ENCODE data around the gene TMIGD2.
"Not testable (repeated sequence)": the region's sequence is repeated elsewhere in the genome, so short reads cannot be mapped to it uniquely, and the experiment has no call there.

The TMIGD2 gene, protein sequence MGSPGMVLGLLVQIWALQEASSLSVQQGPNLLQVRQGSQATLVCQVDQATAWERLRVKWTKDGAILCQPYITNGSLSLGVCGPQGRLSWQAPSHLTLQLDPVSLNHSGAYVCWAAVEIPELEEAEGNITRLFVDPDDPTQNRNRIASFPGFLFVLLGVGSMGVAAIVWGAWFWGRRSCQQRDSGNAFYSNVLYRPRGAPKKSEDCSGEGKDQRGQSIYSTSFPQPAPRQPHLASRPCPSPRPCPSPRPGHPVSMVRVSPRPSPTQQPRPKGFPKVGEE

DNA sequence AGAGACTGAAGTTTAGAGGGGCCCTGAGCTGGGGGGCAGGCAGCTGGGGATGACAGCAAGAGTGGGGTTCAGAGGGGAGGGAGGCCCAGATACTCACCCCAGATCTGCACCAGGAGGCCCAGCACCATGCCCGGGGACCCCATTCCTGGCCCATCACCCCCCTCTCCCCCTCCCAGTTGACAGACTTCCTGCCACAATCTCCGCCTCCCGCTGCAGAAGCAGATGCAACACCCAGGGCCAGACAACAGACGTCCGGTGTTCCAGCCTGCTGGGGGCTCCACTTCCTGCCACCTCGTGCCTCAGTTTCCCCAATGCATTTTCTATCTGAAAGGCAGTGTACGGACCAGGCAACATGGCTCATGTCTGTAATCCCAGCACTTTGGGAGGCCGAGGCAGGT, at the start of gene TMIGD2:
TMIGD2 (minus strand) TSS at position 147 of the 398 bp plus-strand sequence; CDS start at position 143, 4 bp downstream.
- H3K4me3 ChIP-seq (ENCODE audit: low read depth, low read length) = no peak within 1 kb of the TSS

- no peak overlapping the region for H3K4me3 ChIP-seq (ENCODE audit: low read depth, low read length)
Measured at GRCh38 chr19:4350726-4351125, 48.5 kb upstream of the TMIGD2 start.

GRCh38 chr19:4350111-4350510, 47.9 kb upstream of the TMIGD2 start:
- no peak overlapping the region for H3K4me3 ChIP-seq (ENCODE audit: low read depth, low read length)

DNA sequence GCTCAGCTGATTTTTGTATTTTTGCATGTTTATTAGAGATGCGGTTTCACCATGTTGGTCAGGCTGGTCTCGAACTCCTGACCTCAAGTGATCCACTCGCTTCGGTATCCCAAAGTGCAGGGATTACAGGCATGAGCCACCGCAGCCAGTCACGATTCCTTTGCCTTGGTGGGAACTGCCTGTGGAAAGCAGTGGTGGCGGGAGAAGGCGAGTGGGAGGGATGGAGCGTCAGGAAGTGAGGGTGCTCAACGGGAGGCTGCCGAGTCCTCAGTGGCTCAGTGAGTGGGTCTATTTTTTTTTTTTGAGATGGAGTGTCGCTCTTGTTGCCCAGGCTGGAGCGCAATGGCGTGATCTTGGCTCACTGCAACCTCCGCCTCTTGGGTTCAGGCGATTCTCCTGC, 47.0 kb upstream of the TMIGD2 start:
- H3K4me3 ChIP-seq (ENCODE audit: low read depth, low read length) = not testable (repeated sequence)

- H3K4me3 ChIP-seq (ENCODE audit: low read depth, low read length) = no peak overlapping the region
Measured at GRCh38 chr19:4347521-4347920, 45.3 kb upstream of the TMIGD2 start.

DNA sequence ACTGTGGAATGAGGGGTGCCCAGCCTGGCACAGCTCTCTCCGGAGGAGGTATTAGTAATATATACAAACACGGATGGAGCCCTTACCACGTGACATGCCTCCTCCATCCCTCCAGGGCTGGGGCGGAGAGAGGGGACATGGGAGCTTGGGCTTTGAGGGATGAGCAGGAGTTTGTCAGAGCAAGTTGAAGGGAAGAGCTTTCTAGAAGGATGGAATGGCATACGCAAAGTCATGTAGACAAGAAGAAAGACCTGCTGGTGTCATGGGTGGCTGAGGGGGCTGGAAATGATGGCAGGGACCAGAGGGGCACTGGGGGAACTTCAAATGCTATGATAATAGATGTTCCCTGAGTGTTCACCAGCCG, 43.8 kb upstream of the TMIGD2 start:
- no peak overlapping the region for H3K4me3 ChIP-seq (ENCODE audit: low read depth, low read length)

DNA sequence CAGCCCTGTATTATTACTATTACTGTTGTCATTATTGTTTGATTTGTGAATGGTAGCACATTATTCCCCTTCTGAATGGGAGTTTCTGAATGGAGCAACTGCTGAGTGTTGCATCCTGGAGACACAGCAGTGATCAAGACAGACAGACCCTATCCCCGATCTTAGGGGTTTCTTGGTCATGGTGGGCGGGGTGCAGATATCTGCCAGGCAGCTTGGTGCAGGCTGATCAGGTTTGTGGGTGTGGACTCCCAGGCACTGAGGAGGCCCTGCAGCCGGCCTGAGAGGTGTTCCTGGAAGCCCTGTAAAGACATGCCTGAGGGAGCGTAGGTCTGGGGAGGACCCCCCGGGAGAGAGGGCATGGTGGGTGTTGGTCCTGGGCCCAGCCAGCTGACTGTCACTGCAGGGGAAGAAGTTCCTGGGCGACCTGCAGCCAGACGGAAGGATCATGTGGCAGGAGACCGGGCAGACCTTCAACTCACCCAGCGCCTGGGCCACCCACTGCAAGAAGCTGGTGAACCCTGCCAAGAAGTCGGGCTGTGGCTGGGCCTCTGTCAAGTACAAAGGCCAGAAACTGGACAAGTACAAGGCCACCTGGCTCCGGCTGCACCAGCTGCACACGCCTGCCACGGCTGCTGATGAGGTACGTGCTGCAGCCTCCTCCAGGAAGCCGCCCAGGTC, 43.3 kb upstream of the TMIGD2 start:
- no peak overlapping the region for H3K4me3 ChIP-seq (ENCODE audit: low read depth, low read length)

DNA sequence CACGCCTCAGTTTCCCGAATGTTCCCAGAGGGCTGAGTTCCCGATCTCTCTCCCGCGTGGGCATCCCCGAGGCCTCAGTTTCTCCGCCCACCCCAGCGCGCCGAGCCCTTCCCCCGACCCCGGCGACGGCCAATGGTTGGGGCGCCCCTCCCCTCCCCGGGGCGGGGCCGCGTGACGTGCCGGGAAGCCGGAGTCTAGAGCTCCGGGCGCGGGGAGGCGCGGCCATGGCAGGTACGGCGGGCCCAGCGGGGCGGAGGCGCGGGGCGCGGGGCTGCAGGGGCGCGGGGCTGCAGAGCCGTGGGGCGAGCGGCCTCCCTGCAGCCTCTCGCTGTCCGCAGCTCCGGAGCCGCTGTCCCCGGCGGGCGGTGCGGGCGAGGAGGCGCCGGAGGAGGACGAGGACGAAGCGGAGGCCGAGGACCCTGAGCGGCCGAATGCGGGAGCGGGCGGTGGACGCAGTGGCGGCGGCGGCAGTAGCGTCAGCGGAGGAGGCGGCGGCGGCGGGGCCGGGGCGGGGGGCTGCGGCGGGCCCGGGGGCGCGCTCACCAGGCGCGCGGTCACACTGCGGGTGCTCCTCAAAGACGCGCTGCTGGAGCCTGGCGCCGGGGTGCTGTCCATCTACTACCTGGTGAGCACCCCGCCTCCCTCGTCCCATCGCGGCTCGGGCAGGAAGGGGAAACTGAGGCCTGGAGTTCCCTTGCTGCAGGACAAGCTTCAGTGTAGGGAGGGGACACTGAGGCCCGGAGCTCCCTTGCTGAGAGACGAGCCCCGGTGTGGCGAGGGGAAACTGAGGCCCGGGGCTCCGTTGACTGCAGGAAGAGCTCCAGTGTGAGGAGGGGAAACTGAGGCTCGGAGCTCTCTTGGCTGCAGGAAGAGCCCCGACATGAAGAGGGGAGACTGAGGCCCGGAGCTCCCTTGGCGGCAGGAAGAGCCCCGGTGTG, 41.5 kb upstream of the TMIGD2 start, which contains the start of gene MPND:
MPND (plus strand) TSS at position 193 of the 938 bp plus-strand sequence; CDS start at position 225, 32 bp downstream.
- peak within 1 kb of the TSS; percentile 70 for H3K4me3 ChIP-seq (ENCODE audit: low read depth, low read length)

DNA sequence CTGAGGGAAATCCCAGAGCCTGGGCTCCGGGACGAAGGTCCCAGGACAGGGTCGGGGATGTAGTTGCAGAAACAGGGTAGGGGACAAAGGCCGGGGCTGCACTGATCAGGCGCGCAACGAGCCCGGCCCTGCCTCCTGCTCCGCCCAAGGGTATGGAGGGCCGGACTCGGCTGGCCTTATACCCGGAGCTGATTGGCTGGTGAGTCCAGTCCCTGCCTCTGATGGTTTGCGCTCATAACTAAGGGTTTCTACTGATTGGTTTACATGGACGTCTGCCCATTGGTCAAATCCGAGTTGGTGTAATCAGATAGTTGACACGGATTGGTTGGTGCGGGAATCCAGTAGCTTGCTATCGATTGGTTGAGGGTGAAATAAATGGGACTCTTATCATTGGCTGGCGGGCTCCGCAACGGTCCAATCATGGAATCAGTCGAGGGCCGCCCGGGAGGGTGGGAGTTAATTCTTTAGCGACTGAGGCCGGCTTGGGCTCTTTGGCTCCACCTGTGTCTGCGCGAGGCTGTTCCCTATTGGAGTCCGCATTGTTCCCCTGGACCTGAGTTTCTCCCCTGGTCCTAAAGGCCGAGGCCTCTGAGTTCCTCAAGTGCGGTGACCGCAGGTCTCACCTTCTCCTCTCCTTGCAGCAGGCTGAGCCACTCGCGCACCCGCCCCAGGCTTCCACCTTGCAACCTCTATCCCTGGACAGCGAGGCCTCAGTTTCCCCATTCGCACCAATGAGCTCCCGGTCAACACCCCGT, 40.6 kb upstream of the TMIGD2 start:
- peak overlapping the region; percentile 70 for H3K4me3 ChIP-seq (ENCODE audit: low read depth, low read length)

GRCh38 chr19:4342314-4342614, 40.1 kb upstream of the TMIGD2 start:
- peak overlapping the region; percentile 61 for H3K4me3 ChIP-seq (ENCODE audit: low read depth, low read length)

DNA sequence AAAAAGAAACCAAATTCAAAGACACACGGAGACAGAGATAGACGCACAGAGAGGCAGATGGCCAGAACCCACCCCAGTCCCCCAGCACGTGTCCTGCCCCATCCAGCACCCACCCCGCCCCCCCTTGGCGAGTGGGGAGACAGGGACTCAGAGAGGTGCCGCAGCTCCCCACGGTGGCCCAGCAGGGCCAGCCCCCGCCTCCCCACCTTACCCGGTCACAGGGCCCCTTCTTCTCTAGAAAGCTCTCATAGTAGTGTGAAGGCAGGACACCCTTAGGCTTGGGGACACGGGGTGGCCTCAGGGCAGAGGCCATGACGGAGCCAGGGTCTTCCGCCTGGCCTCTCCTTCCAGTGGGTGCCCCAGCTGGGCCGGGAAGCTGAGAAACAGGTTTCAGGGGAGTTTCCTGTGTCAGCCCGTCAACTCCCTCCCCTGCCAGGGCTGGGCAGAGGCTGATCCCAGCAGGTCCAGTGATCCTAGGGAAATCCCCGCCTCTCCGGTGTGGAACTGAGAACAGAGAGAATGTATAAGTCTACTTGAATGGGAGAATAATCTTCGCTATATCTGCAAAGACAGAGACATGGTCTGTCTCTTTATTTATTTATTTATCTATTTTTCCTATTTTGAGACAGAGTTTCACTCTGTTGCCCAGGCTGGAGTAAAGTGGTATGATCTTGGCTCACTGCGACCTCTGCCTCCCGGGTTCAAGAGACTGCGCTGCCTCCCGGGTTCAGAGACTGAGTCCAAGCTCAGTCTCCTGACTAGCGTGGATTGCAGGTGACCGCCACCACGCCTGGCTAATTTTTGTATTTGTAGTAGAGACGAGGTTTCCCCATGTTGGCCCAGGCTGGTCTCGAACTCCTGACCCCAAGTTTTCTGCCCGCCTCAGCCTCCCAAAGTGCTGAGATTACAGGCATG, 36.5 kb upstream of the TMIGD2 start, which contains the start of gene STAP2:
STAP2 (minus strand) TSS at position 387 of the 915 bp plus-strand sequence; CDS start at position 313, 74 bp downstream.
- no peak within 1 kb of the TSS for H3K4me3 ChIP-seq (ENCODE audit: low read depth, low read length)

GRCh38 chr19:4337906-4338440, 35.8 kb upstream of the TMIGD2 start:
- no peak overlapping the region for H3K4me3 ChIP-seq (ENCODE audit: low read depth, low read length)

DNA sequence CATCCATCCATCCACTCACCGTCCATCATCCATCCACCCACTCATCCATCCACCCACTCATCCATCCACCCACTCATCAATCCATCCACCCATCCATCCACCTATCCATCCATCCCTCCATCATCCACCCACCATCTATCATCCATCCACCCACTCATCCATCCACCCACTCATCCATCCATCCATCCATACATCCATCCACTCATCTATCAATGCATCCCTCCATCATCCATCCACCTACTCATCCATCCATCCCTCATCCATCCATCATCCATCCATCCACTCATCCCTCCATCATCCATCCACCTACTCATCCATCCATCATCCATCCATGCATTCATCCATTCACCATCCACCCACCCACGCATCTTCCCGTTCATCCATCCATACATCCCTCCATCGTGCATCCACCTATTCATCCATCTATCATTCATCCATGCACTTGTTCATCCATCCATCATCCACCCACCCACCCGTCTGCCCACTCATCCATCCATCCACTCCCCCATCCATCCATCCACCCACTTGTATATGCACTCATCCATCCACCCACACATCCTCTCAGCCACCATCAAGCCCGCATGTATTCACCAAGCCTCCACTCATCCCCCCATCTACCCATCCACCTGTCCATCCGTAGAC, 32.9 kb upstream of the TMIGD2 start:
- no peak overlapping the region for H3K4me3 ChIP-seq (ENCODE audit: low read depth, low read length)

DNA sequence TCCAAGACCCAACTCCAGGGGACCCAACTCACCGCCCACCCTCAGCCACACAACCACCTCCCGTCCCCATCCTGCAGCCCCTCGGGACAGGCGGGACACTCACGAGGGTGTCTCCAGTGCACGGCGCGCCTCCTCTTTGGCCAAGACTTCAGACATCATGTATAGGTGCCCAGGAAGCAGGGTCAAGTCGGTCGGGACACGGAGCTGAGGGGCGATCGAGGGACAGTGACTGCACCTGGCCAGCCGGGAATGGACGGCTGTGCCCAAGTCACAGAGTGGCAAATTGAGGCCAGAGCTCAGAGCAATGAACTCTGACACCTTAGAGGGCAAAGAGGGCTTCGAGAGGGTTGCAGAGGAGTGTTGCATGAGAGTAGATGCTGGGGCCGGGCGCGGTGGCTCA, 27.7 kb upstream of the TMIGD2 start:
- no peak overlapping the region for H3K4me3 ChIP-seq (ENCODE audit: low read depth, low read length)

GRCh38 chr19:4328991-4329681, 26.9 kb upstream of the TMIGD2 start:
- H3K4me3 ChIP-seq (ENCODE audit: low read depth, low read length) = peak overlapping the region; percentile 52

DNA sequence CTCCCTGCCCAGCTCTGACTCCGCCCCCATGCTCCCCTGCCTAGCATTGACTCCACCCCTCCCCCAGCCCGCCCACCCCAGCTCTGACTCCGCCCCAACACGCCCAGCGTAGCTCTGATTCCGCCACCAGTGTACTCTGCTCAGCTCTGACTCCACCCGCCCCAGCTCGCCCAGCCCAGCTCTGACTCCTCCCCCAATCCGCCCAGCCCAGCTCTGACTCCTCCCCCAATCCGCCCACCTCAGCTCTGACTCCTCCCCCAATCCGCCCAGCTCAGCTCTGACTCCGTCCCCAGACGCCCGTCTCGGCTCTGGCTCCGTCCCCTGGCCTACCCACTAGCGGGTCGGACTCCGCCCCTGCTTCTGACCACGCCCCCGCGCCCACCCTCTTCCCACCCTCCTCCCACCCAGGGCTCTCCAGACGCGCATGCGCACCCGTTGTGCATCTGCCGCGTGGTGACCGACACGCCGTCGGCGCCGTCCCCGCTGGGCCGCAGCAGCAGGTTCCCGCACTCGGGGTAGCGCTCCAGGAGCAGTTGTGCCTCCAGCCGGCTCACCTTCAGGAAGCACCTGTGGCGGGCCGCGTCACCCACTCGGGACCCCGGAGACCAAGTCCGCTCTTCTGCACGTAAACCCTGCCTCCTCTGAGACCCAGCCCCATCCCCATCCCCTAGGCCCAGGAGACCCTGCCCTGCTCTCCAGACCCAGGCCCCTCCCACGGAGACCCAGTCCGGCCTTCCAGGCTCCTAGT, 26.2 kb upstream of the TMIGD2 start:
- H3K4me3 ChIP-seq (ENCODE audit: low read depth, low read length) = peak overlapping the region; percentile 52

- peak overlapping the region; percentile 13 for H3K4me3 ChIP-seq (ENCODE audit: low read depth, low read length)
Measured at GRCh38 chr19:4327877-4328242, 25.7 kb upstream of the TMIGD2 start.
